GM12875 (cell line): ENCODE measurements around the gene TTLL3.
"Not testable (repeated sequence)": the region's sequence is repeated elsewhere in the genome, so short reads cannot be mapped to it uniquely, and the experiment has no call there.

Source experiments
- H3K4me3 ChIP-seq: one replicate; pipeline ENCODE4 v1.5.1; 2011; ENCODE audit warnings: low read depth, low read length, control low read depth
- TF ChIP-seq, protein P1 (sequence below): IDR thresholded peaks from 2 replicates; pipeline ENCODE4 v1.5.1; 2011; ENCODE audit warnings: low read depth, mild to moderate bottlenecking, control low read depth, inconsistent platforms, low read length, moderate library complexity, borderline replicate concordance; ENCODE audit not compliant: insufficient read depth

TTLL3 gene

DNA sequence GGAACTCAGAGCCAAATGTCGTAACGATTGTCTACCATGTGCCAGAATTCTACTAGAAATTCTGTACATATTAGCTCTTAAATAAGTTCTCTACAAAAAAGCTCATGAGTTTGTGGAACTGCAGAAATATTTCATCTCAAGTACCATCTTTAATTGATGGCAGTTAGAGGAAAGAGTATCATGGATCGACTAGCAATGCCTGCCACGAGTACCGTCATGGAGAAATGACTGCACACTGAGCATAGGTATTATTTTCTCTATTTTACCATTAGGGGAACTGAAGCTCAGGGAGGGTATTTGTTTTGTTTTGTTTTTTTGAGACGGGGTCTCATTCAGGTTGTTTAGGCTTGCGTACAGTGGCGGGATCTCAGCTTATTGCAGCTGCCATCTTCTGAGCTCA is 31.0 kb downstream of the TTLL3 start:
- H3K4me3 ChIP-seq = no peak overlapping the region
- TF ChIP-seq, protein P1, sequence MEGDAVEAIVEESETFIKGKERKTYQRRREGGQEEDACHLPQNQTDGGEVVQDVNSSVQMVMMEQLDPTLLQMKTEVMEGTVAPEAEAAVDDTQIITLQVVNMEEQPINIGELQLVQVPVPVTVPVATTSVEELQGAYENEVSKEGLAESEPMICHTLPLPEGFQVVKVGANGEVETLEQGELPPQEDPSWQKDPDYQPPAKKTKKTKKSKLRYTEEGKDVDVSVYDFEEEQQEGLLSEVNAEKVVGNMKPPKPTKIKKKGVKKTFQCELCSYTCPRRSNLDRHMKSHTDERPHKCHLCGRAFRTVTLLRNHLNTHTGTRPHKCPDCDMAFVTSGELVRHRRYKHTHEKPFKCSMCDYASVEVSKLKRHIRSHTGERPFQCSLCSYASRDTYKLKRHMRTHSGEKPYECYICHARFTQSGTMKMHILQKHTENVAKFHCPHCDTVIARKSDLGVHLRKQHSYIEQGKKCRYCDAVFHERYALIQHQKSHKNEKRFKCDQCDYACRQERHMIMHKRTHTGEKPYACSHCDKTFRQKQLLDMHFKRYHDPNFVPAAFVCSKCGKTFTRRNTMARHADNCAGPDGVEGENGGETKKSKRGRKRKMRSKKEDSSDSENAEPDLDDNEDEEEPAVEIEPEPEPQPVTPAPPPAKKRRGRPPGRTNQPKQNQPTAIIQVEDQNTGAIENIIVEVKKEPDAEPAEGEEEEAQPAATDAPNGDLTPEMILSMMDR = no peak

DNA sequence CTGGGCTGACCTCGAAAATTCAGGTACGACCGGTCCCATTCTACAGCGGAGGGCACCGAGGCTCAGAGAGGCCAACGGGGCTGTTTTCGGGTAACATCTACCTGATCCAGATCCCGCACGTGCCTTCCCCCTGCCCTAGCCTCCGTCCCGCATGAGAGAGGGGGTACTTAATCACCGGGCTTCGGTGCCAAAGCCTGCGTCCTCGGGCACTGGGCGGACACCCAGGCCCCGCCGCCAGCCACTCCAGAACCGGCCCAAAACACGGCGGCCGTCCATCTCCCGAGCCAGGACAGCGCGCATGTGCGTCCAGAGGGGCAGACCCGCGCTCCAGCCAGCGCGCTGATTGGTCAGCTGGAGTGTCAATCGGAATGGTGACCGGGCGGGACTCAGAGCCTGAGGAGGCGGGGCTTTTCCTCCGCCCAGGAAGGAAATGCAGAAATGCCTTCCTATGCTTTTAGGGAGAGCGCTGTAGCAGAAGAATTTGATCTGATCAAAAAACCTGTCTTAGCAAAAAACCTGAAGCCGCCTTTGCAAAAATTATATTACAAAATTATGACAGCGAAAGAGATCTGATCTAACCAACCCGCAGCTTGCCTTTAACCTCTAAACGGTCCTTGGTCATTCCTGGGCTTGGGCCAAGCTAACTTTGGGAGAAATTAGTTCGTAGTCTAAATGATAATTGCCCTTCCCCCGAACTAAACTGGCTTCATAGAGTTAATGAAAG is 33.8 kb downstream of the TTLL3 start, which contains the start of gene RPUSD3:
TSS of gene RPUSD3 (minus strand) at position 294 of the 724 bp plus-strand sequence. CDS start at position 276, 18 bp downstream.
- peak within 1 kb of the TSS; percentile 86 for H3K4me3 ChIP-seq
- TF ChIP-seq, protein P1 = no peak

DNA sequence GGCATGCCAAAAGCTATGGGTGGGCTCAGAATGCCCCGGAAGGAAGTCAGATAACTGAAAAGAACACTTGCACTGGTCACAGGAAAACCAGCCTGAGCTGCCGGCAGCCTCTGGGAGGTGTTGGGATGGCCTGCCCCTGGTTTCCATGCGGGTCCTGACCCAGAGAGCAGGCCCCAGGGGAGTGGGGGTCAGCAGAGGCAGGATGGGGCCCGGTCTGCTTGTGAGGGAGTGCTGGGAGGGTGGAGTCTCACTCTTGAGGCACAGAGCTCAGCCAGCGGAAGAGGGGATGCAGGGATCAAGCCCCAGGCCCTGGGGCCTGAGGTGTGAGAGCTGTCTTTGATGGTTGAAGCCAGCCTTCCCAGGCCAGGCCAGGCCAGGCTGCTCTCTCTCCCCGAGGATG is 36.2 kb downstream of the TTLL3 start:
- TF ChIP-seq, protein P1 = no peak
- H3K4me3 ChIP-seq = no peak overlapping the region

DNA sequence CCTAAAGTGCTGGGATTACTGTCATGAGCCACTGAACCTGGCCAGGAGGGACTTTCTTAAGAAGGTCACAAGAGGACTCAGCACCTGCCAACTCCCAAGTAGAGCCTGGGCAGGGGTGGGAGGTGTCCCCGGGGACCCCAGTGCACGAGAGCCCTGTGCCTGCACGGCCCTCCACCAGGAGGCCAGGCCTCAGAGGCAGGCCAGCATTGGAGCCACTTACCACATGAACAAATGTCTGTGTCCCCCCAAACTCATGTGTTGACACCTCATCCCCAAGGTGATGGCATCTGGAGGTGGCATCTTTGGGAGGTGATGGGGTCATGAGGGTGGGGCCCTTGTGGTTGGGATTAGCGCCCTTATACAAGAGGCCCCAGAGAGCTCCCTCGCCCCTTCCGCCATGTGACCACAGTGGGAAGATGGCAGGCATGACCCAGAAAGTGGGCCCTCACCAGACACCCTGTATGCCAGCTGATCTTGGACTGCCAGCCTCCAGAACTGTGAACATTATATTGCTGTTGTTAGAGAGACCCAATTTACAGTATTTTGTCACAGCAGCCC is 36.9 kb downstream of the TTLL3 start:
- TF ChIP-seq, protein P1 = no peak

DNA sequence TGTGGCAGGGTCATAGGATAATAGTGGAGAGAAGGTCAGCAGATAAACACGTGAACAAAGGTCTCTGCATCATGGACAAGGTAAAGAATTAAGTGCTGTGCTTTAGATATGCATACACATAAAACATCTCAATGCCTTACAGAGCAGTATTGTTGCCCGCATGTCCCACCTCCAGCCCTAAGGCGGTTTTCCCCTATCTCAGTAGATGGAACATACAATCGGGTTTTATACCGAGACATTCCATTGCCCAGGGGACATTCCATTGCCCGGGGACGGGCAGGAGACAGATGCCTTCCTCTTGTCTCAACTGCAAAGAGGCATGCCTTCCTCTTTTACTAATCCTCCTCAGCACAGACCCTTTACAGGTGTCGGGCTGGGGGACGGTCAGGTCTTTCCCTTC is 37.8 kb downstream of the TTLL3 start:
- not testable (repeated sequence) for H3K4me3 ChIP-seq

More for the DNA sequence above, 36.9 kb downstream of the TTLL3 start:
- no peak overlapping the region for H3K4me3 ChIP-seq

DNA sequence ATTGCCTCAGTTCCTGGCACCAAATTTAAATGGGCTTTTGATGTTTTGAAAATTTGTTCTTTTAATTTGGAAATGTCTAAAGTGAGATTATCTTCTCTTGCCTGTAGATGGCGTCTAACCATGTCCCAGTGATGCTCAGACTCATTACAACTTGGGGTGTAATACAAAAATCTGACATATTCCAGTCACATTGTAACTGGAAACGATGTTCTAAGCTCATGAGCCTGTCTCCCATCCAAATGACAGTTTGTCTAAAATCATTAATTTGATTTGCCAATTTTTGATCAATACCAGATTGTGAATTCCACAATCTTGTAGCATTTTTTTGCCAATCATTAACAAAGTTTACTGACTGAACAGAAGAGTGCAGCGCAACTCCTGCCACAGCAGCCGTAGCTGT is 38.8 kb downstream of the TTLL3 start:
- TF ChIP-seq, protein P1 = peak; percentile 22; the same call in 1 of the 2 replicates
- H3K4me3 ChIP-seq = not testable (repeated sequence)

DNA sequence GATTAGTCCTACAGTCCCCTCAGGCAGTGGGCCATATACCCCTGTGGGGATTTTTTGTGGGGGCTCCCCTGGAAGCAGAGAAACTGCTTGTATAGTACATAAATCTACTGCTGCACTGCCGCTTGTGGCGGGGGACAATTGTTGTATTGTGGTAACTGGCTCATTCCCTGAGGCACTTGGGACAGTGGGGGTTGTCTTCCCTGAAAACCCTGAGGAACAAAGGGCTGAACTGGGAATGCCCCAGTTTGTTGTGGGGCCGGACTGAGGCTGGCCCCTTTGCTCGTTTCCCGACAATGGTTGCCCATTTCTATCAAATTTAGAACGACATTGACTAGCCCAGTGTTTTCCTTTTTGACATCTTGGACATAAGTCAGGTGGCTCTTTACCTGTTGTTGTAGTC is 41.3 kb downstream of the TTLL3 start:
- H3K4me3 ChIP-seq = not testable (repeated sequence)

DNA sequence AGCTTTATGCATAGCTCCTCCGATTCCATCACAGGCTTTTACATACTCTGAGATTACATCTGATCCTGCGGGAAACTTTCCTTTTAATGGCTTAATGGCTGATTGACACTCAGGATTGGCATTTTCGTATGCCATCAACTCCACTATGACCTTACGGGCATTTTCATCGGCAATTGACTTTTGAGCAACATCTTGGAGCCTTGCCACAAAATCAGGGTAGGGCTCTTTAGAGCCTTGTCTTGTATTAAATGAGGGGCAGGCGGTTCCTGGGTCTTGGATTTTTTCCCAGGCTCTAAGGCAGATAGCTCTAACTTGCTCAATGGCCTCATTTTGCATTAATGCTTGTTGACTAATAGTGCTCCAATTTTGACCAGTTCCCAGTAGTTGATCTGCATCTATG is 41.9 kb downstream of the TTLL3 start:
- not testable (repeated sequence) for H3K4me3 ChIP-seq
